GM12878 (cell line): Measurements from ENCODE around the gene RXRG. TPM values are rescaled to one million over a fixed set of nuclear protein-coding genes. Genes with fewer than 3 reads are reported as not detected.

Source experiments
- ATAC-seq: fragments of 200-7000 bp; cut with Tn5 transposase; 3 replicates; pipeline ENCODE4 v1.9.1; 2020; ENCODE audit warnings: mild to moderate bottlenecking, moderate library complexity
- BruUV-seq: library from RNA; stranded (reverse); fragments of 400-500 nt; replicated peaks from 2 replicates; lab custom pipeline; 2021; lab: Mats Ljungman, UMichigan
- CTCF ChIA-PET: fragments of 300-600 bp; sonication (Branson Sonifier 250); formaldehyde crosslinking; extraction: SDS; loops from one replicate; lab custom pipeline; 2021; ENCODE audit warnings: inconsistent platforms; lab: Yijun Ruan, JAX
- POLR2A ChIA-PET: fragments of 350-600 bp; formaldehyde crosslinking; extraction: SDS; loops from one replicate; lab custom pipeline; 2021; ENCODE audit warnings: inconsistent platforms; lab: Charles Lee
- RAD21 ChIA-PET: fragments of 300-600 bp; sonication (Branson Sonifier 250); formaldehyde crosslinking; loops from one replicate; lab custom pipeline; 2023; ENCODE audit warnings: antibody characterized with exemption; ENCODE audit not compliant: unreplicated experiment; lab: Charles Lee
- SMC1A ChIA-PET: fragments of 300-600 bp; sonication (Branson Sonifier 250); formaldehyde crosslinking; loops from one replicate; lab custom pipeline; 2023; ENCODE audit not compliant: unreplicated experiment, uncharacterized antibody; lab: Charles Lee
- DNase-seq: peaks from one replicate; pipeline ENCODE4 v3.0.0-alpha.2; 2011; ENCODE audit warnings: low read depth, low spot score
- FAIRE-seq: peaks from 3 replicates; lab custom pipeline; 2011; peaks lifted over from hg19 to GRCh38; lab: Jason Lieb, UNC
- H2AFZ ChIP-seq: 2 replicates; pipeline ENCODE4 v1.6.0; 2011; ENCODE audit warnings: low read depth, low read length, control low read depth; ENCODE audit not compliant: control insufficient read depth
- H3K27ac ChIP-seq: 2 replicates; pipeline ENCODE4 v1.5.1; 2011; ENCODE audit warnings: control low read depth; ENCODE audit not compliant: control insufficient read depth, insufficient read depth
- H3K27me3 ChIP-seq, 2 experiments: replicated peaks in 1 of 2; 2 replicates each; pipeline versions ENCODE4 v1.6.0 to v1.6.1; 2011; ENCODE audit warnings: low read length in 1 of 2; ENCODE audit not compliant: control insufficient read depth in 2 of 2, insufficient read depth in 2 of 2
- H3K36me3 ChIP-seq, 2 experiments: 2 replicates each; pipeline ENCODE4 v1.5.1; 2011; ENCODE audit warnings: low read length in 1 of 2; ENCODE audit not compliant: control insufficient read depth in 2 of 2, insufficient read depth in 2 of 2
- H3K4me1 ChIP-seq: 2 replicates; pipeline ENCODE4 v1.6.1; 2011; ENCODE audit warnings: mild to moderate bottlenecking, low read length, moderate library complexity, mixed read lengths; ENCODE audit not compliant: control insufficient read depth, insufficient read depth
- H3K4me2 ChIP-seq: 2 replicates; pipeline ENCODE4 v1.6.0; 2011; ENCODE audit warnings: control low read depth; ENCODE audit not compliant: control insufficient read depth, insufficient read depth
- H3K4me3 ChIP-seq: fragments of 200-600 bp; sonication (generic); 2 replicates; pipeline ENCODE4 v1.5.1; 2016
- H3K79me2 ChIP-seq: 2 replicates; pipeline ENCODE4 v1.6.0; 2011; ENCODE audit warnings: low read length; ENCODE audit not compliant: control insufficient read depth, insufficient read depth
- H3K9ac ChIP-seq: 2 replicates; pipeline ENCODE4 v1.8.0; 2011; ENCODE audit warnings: low read length, control low read depth, mixed read lengths; ENCODE audit not compliant: control insufficient read depth, insufficient read depth
- H3K9me3 ChIP-seq: replicated peaks from 3 replicates; pipeline ENCODE4 v1.5.1; 2011; ENCODE audit warnings: mild to moderate bottlenecking, low read length; ENCODE audit not compliant: control insufficient read depth, insufficient read depth
- H4K20me1 ChIP-seq: 2 replicates; pipeline ENCODE4 v1.6.0; 2011; ENCODE audit not compliant: control insufficient read depth, insufficient read depth
- CBX3 ChIP-seq: fragments of 200-600 bp; sonication (generic); IDR thresholded peaks from 2 replicates; pipeline ENCODE4 v1.6.1; 2016; ENCODE audit warnings: low read depth, borderline replicate concordance
- NFYA ChIP-seq: IDR thresholded peaks from 2 replicates; pipeline ENCODE4 v1.6.1; 2011; ENCODE audit warnings: low read depth, mild to moderate bottlenecking, low read length, improper control_type of control experiment, borderline replicate concordance
- TCF7 ChIP-seq: IDR thresholded peaks from 2 replicates; pipeline ENCODE4 v1.6.1; 2014; ENCODE audit warnings: antibody characterized with exemption, borderline replicate concordance
- ZSCAN29 ChIP-seq: fragments of 450-650 bp; IDR thresholded peaks from 2 replicates; pipeline ENCODE4 v1.6.1; 2017; ENCODE audit warnings: mild to moderate bottlenecking, moderate library complexity
- WGBS: methylation state at CpG from one replicate; pipeline ENCODE4 v1.1.6; 2016; ENCODE audit warnings: low lambda C conversion rate; ENCODE audit not compliant: insufficient replicate concordance, insufficient coverage; ENCODE audit errors: missing lambda C conversion rate; 5-methylcytosine and 5-hydroxymethylcytosine counted together
- in situ Hi-C: fragments of 300-500 bp; cut with MboI; formaldehyde crosslinking; loops from 9 replicates; pipeline ENCODE4 v1.14.3; 2018; ENCODE audit warnings: mixed read lengths
- intact Hi-C: fragments of 100-400 bp; cut with micrococcal nuclease; formaldehyde crosslinking; loops from one replicate; pipeline ENCODE4 v1.14.2; 2022; ENCODE audit not compliant: unreplicated experiment
- polyA plus RNA-seq, 11 experiments: library from polyadenylated mRNA; depleted of rRNA in 4 of 11; unstranded in 6 of 11; stranded (reverse) in 5 of 11; fragments of >200 nt; fragmentation: Nextera tagmentation in 4 of 11; fragmentation: Illumina TruSeq in 1 of 11; extraction: Ambion mirVana in 4 of 11; extraction: Trizol in 1 of 11; gene quantifications; 1 replicate in 1 of 11; 2 replicates in 10 of 11; pipeline versions ENCODE4 v1.2.1 to v1.2.3, GENCODE V29; 2011 to 2016; ENCODE audit warnings: inconsistent platforms in 2 of 11, missing spikeins in 2 of 11, low read depth in 1 of 11
- total RNA-seq, 4 experiments: library from RNA; depleted of rRNA in 3 of 4; stranded (reverse); fragments of >200 nt in 3 of 4; fragmentation: Illumina TruSeq in 1 of 4; extraction: Trizol in 1 of 4; gene quantifications; 2 replicates each; pipeline versions ENCODE4 v1.2.1 to v1.2.3, GENCODE V29; 2013 to 2021
- TF ChIP-seq, protein P1 (sequence below): fragments of 450-650 bp; IDR thresholded peaks from 2 replicates; pipeline ENCODE4 v1.6.1; 2017; ENCODE audit warnings: mild to moderate bottlenecking
- TF ChIP-seq, protein P2 (sequence below): fragments of 450-650 bp; conservative IDR thresholded peaks from 2 replicates; pipeline ENCODE4 v1.6.1; 2017; ENCODE audit warnings: mild to moderate bottlenecking, moderate library complexity

RXRG gene
- total and polyA plus RNA-seq, 10 of the 15 experiments (the other 5 are each of a cell fraction or from before 2014, with no cell fraction given) = 0.10 TPM; not detected in 9

DNA sequence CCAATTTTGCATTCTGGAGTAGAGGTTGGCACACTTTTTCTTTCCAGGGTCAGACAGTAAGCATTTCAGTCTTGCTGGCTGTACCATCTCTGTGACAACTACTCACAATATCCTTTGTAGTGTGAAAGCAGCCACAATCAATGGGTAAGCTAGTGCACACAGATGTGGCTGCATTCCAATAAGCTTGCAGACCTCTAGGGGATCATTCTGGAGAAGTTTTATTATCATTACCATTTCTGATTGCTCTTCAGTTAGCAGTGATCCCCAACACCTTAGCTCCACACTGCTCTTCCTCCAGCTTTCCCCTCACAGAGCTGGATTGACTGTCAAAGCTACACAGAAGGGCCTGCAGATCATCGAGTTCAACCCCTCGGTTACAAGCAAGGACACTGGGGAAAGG is 9.1 kb downstream of the RXRG start (continued):
- TF ChIP-seq ZSCAN29 (no peak), TCF7 (no peak), CBX3 (no peak)
- TF ChIP-seq, all 136 proteins: peak for 0

DNA sequence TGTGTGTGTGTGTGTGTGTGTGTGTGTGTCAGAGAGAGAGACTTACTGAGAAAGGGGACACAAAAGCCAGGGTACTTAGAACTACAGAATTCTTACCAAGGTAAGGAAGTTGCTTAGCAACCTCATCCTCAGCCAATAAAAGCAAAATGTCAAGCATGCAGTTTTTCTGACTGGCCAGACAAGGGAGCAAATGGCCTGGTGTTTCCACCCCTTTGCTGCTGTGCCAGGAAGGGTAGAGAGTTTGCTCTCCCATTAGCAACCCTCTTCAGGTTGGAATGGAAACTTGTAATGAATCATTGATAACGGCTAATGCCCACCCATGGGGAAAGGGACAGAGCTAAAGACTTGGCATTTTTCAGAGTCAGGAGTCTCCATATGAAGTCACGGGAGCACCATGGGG is 10.6 kb downstream of the RXRG start:
- Histone ChIP-seq H2AFZ (no peak overlapping the region), H3K27me3 (no peaks in the 10 kb centered on the region; a peak in 2 of 4 replicates), H3K27ac (no peak overlapping the region), H3K4me1 (no peaks in the 10 kb centered on the region; the same call in 1 of the 2 replicates), H3K9me3 (no peaks in the 10 kb centered on the region), H3K4me3 (no peak overlapping the region)
- BruUV-seq = no TSS peak
- POLR2A ChIA-PET = no interaction called here
- CTCF ChIA-PET = no interaction called here
- RAD21 ChIA-PET = no interaction called here
- in situ Hi-C loops = no loop called here
- 3% methylated on average over 2 of the region's 2 CpGs for WGBS
- TF ChIP-seq, protein P1, sequence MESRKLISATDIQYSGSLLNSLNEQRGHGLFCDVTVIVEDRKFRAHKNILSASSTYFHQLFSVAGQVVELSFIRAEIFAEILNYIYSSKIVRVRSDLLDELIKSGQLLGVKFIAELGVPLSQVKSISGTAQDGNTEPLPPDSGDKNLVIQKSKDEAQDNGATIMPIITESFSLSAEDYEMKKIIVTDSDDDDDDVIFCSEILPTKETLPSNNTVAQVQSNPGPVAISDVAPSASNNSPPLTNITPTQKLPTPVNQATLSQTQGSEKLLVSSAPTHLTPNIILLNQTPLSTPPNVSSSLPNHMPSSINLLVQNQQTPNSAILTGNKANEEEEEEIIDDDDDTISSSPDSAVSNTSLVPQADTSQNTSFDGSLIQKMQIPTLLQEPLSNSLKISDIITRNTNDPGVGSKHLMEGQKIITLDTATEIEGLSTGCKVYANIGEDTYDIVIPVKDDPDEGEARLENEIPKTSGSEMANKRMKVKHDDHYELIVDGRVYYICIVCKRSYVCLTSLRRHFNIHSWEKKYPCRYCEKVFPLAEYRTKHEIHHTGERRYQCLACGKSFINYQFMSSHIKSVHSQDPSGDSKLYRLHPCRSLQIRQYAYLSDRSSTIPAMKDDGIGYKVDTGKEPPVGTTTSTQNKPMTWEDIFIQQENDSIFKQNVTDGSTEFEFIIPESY = no peak
- TF ChIP-seq, protein P2, sequence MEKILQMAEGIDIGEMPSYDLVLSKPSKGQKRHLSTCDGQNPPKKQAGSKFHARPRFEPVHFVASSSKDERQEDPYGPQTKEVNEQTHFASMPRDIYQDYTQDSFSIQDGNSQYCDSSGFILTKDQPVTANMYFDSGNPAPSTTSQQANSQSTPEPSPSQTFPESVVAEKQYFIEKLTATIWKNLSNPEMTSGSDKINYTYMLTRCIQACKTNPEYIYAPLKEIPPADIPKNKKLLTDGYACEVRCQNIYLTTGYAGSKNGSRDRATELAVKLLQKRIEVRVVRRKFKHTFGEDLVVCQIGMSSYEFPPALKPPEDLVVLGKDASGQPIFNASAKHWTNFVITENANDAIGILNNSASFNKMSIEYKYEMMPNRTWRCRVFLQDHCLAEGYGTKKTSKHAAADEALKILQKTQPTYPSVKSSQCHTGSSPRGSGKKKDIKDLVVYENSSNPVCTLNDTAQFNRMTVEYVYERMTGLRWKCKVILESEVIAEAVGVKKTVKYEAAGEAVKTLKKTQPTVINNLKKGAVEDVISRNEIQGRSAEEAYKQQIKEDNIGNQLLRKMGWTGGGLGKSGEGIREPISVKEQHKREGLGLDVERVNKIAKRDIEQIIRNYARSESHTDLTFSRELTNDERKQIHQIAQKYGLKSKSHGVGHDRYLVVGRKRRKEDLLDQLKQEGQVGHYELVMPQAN = no peak
- no peak for TF ChIP-seq NFYA
- TF ChIP-seq, all 136 proteins: peak for 0
- no peak overlapping the region for H3K9ac ChIP-seq
- H4K20me1 ChIP-seq = no peaks in the 10 kb centered on the region
- DNase-seq = no peak
- SMC1A ChIA-PET = interaction anchor here (0.7 kb wide), 1 partner anchor 11 kb away, joined by 3 read pairs; the partner anchor contains the start of gene RXRG
- H3K36me3 ChIP-seq = no peaks in the 10 kb centered on the region
- ATAC-seq = no peak
- H3K79me2 ChIP-seq = no peaks in the 10 kb centered on the region
- intact Hi-C loops = no loop called here
- no peak for FAIRE-seq
- H3K4me2 ChIP-seq = no peak overlapping the region
